ENCODE data around the gene EXTL1. TPM values are rescaled to one million over a fixed set of nuclear protein-coding genes. Genes with fewer than 3 reads are reported as not detected.

Gene EXTL1
- total RNA-seq, 1 donor from 2014 or later, result 5.4 TPM

GRCh38 chr1:26070296-26070962 lies 48.9 kb downstream of the EXTL1 start:
- no peak for DNase-seq

GRCh38 chr1:26070963-26071342 lies 49.4 kb downstream of the EXTL1 start:
- DNase-seq, result no peak

DNA sequence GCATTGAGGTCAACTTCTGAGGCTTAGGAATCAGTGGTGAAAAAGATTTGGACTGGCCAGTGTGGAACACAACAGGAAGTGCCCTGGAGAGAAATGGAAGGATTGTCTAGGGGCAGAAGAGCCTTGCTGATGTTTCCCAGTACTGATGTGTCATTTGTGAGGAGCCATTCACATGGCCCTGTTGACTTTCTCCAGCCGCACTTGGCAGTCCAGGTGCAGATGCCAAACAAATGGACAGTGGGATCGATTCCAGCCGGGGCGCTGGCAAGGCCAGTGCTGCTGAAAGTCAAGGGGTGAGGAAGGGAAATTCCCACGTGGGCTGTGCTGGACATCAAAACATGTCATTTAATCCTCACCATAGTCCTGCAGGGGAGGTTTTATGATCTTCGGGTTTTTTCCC lies 50.7 kb downstream of the EXTL1 start:
- no peak for DNase-seq

GRCh38 chr1:26075421-26076144 lies 54.0 kb downstream of the EXTL1 start:
- no peak for DNase-seq

DNA sequence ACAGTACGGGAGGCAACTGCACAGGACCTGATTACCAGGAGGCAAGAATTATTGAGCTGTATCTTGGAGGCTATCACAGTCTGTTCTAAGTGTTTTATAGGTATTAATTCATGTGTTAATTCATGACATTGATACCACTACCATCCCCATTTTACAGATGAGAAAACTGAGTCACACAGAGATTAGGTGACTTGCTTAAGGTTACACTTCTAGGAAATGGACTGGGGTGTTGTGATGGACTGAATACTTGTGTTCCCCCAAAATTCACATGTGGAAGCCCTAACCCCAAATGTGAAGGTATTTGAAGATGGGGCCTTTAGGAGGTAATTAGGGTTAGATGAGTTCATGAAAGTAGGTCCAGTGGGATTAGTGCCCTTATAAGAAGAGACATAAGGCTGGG lies 55.9 kb downstream of the EXTL1 start:
- DNase-seq, result no peak

GRCh38 chr1:26078286-26079177 lies 57.0 kb downstream of the EXTL1 start:
- DNase-seq, result no peak

GRCh38 chr1:26079178-26079563 lies 57.6 kb downstream of the EXTL1 start:
- DNase-seq, result no peak

DNA sequence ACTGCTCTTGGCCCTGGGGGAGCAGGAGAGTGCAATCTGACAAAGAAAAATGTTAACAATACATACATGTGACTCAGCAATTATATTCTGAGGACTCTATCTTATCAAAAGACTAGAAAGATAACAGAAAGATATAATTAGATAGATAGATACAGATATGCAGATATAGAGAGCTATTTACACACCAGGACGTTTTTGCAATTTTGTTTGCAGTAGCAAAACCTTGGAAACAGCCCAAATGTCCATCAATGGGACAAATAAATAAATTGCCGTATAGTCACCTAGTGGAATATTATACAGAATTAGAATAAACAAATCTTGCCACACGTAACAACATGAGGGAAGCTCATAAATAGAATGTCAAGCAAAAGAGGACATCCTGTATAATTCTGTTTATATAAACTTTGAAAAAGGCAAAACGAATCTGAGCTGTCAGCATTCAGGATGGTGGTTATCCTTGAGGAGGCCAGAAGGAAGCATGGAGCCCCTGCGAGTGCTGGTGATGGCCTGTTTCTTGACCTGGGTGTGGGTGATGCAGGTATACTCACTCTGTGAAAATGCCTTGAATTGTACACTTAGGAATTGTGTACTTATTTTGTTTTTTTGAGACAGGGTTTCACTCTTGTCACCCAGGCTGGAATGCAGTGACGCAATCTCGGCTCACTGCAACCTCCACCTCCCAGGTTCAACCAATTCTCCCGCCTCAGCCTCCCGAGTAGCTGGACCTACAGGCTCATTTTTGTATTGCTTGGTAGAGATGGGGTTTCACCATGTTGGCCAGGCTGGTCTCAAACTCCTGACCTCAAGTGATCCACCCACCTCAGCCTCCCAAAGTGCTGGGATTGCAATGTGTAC lies 58.6 kb downstream of the EXTL1 start:
- DNase-seq, result no peak

DNA sequence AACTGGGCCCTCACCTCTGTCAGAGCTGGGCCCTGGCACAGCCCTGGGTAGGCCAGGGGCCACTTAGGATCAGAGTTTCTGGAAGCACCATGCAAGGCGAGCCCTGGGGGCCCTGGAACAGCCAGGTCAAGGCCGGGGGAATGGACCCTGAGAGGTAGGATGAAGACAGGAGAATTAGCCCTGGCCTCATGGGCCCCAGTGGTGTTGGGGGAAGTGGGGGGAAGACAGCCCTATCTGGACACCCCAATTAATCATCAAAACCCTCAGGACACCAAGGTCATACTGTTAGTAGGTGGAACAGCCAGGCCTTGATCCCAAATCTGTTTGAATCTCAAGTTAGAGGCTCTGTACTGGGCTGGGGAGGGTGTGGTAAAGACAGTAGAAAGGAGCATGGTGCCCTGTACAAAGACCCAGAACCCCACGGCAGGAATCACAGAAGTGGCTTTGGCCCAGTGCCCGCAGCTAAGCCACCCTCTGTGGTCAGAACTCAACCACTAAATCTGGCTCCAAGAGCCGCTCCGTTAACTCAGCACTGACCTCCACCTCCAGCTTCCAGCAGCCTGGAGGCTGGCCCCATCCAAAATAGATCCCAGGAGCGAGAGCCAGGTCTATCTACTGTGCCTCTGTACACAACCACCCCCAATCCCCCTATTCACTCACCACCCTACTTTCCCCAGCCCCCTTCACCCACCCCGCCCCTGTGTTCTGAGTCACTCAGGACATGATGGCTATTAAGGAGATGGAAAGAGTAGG lies 59.9 kb downstream of the EXTL1 start:
- no peak for DNase-seq

DNA sequence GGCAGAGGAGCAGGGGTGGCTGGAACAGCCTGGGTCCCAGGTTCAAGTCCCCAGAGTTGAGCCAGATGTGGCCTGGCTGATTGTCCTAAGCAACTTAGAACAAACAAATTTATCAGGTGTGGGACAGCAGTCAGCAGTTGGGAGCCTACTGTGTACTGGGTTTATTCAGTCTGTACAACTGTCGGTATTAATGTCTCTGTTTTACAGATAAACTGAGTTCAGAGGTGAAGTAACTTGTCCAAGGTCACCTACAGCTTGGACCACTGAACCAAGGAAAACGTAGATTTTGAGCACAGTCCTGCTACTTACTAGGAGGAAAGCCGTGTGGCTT lies 60.4 kb downstream of the EXTL1 start:
- DNase-seq, result no peak

- no peak for DNase-seq
Observed at GRCh38 chr1:26083208-26083607, 61.6 kb downstream of the EXTL1 start.

DNA sequence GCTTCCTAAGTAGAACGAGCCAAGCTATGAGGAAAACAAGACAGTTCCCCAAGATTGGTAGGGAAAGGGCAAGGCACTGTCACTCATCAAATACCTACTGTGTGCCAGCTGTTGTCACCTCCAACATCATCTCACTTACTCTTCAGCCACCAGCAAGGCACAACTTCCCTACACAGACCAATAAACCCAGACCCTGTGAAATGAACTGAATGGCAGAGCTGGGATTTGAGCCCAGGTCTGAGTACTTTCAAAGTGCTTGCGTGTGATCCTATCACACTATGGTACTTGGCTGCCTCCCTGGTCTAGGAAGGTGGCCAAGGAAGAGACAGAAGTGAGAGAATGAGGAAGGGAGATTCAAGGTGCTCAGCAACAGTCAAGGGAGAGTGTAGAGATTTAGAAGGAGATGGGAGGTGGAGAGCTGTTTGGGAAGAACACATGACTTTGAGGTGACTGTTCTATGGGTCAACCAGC lies 62.6 kb downstream of the EXTL1 start:
- DNase-seq, result no peak

GRCh38 chr1:26084844-26085243 lies 63.3 kb downstream of the EXTL1 start:
- DNase-seq, result no peak

Small RNA genes within 50 kb of the gene (small RNA-seq; reads per million reads assigned to genes)
- not detected for gene RF00283 (ENCODE audit: low replicate concordance)
- gene RF00492 (ENCODE audit: low replicate concordance), result not detected

Other genes starting within 250 kb of the EXTL1 start
- 29.5 TPM for gene SELENON, start 221.6 kb upstream of the EXTL1 start, total RNA-seq
- 51.1 TPM for gene MTFR1L, start 201.8 kb upstream of the EXTL1 start, total RNA-seq
- gene AUNIP, start 162.3 kb upstream of the EXTL1 start, total RNA-seq, result 0.41 TPM
- 6.5 TPM for gene PAQR7, start 146.1 kb upstream of the EXTL1 start, total RNA-seq
- gene STMN1, start 115.4 kb upstream of the EXTL1 start, total RNA-seq, result 86.0 TPM
- gene PAFAH2, start 23.7 kb upstream of the EXTL1 start, total RNA-seq, result 20.2 TPM
- gene SLC30A2, start 24.3 kb downstream of the EXTL1 start, total RNA-seq, result 1.2 TPM
- 64.5 TPM for gene TRIM63, start 45.9 kb downstream of the EXTL1 start, total RNA-seq
- 11.7 TPM for gene PDIK1L, start 90.0 kb downstream of the EXTL1 start, total RNA-seq
- gene FAM110D, start 137.3 kb downstream of the EXTL1 start, total RNA-seq, result 1.5 TPM
- not detected for gene C1orf232, start 147.2 kb downstream of the EXTL1 start, total RNA-seq
- 15.8 TPM for gene ZNF593, start 148.1 kb downstream of the EXTL1 start, total RNA-seq
- not detected for gene ZNF593OS, start 150.1 kb downstream of the EXTL1 start, total RNA-seq
- gene CNKSR1, start 155.7 kb downstream of the EXTL1 start, total RNA-seq, result 13.0 TPM
- gene CATSPER4, start 168.8 kb downstream of the EXTL1 start, total RNA-seq, result not detected
- gene CEP85, start 212.4 kb downstream of the EXTL1 start, total RNA-seq, result 107 TPM

Measured in tongue (tissue), 3 donors.